ENCODE measurements around the gene VLDLR.

- no peak for TF ChIP-seq POLR2A (IDR thresholded peaks at IDR 0.05)
- no peak for TF ChIP-seq CTCF (IDR thresholded peaks at IDR 0.05)
Measured at GRCh38 chr9:2664174-2665065, 42.8 kb downstream of the VLDLR start.

Measured in esophagus squamous epithelium (tissue), 4 donors.